KMS-11 (cell line): ENCODE measurements around the gene RGL3.

Experiments used
- H2AFZ ChIP-seq: fragments of 200-600 bp; sonication (generic); 2 replicates; pipeline ENCODE4 v1.6.1; 2016; ENCODE audit warnings: antibody characterized with exemption, mixed run types, low read depth
- H3K27ac ChIP-seq: fragments of 200-600 bp; sonication (generic); 2 replicates; pipeline ENCODE4 v1.6.1; 2016; ENCODE audit warnings: mild to moderate bottlenecking, mixed run types
- H3K27me3 ChIP-seq: fragments of 200-600 bp; sonication (generic); 2 replicates; pipeline ENCODE4 v1.6.1; 2017; ENCODE audit warnings: mild to moderate bottlenecking, low read depth, mixed run types, moderate library complexity; ENCODE audit not compliant: insufficient read depth
- H3K36me3 ChIP-seq: fragments of 200-600 bp; sonication (generic); 2 replicates; pipeline ENCODE4 v1.6.1; 2017; ENCODE audit warnings: mild to moderate bottlenecking, mixed run types; ENCODE audit not compliant: insufficient read depth
- H3K4me1 ChIP-seq: fragments of 200-600 bp; sonication (generic); 2 replicates; pipeline ENCODE4 v1.6.1; 2016; ENCODE audit warnings: mild to moderate bottlenecking, low read depth, mixed run types; ENCODE audit not compliant: poor library complexity, severe bottlenecking
- H3K4me2 ChIP-seq: fragments of 200-600 bp; sonication (generic); 2 replicates; pipeline ENCODE4 v1.7.0; 2016; ENCODE audit warnings: mild to moderate bottlenecking, mixed run types
- H3K4me3 ChIP-seq: fragments of 200-600 bp; sonication (generic); IDR thresholded peaks from 2 replicates; pipeline ENCODE4 v1.6.1; 2017; ENCODE audit warnings: low read depth, low read length, mixed read lengths; ENCODE audit not compliant: insufficient read depth
- H3K79me2 ChIP-seq: fragments of 200-600 bp; sonication (generic); 2 replicates; pipeline ENCODE4 v1.6.1; 2016; ENCODE audit warnings: low read depth, mixed run types; ENCODE audit not compliant: insufficient read depth
- H3K9ac ChIP-seq: fragments of 200-600 bp; sonication (generic); 2 replicates; pipeline ENCODE4 v1.6.1; 2016; ENCODE audit warnings: mild to moderate bottlenecking, mixed run types
- H4K20me1 ChIP-seq: fragments of 200-600 bp; sonication (generic); 2 replicates; pipeline ENCODE4 v1.6.1; 2016; ENCODE audit warnings: mild to moderate bottlenecking, mixed run types; ENCODE audit not compliant: insufficient read depth
- TF ChIP-seq, protein P1 (sequence below): fragments of 200-600 bp; sonication (generic); conservative IDR thresholded peaks from 2 replicates; pipeline ENCODE4 v1.6.1; 2017; ENCODE audit warnings: low read depth, mild to moderate bottlenecking, antibody characterized with exemption, low read length, moderate library complexity, mixed read lengths

RGL3 gene

DNA sequence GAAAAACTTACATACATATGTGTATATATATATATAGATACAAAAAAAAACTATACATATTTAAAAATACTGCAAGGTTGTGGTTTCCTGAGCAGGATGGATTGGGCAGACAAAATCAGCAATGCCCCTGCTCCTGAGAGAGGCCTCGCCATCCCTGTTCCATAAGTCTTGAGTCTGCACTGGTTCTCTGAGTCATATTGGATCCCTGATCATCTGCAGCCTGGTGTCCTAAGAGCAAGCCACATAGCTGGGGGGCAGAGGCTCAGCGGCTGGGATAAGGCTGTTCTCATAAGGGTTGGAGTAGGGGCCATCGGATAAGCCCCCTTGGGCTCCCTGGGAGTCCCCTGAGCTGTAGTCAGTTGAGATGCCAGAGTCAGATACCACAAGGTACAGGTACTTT lies 41.4 kb downstream of the RGL3 start:
- Histone ChIP-seq H3K79me2 (no peaks in the 10 kb centered on the region), H3K9ac (no peak overlapping the region), H3K4me1 (peaks cover 34% of the 10 kb centered on the region), H3K4me3 (no peak overlapping the region), H3K4me2 (no peak overlapping the region), H3K36me3 (no peaks in the 10 kb centered on the region), H2AFZ (no peak overlapping the region), H4K20me1 (no peaks in the 10 kb centered on the region), H3K27ac (no peak overlapping the region), H3K27me3 (no peaks in the 10 kb centered on the region)
- TF ChIP-seq, protein P1, sequence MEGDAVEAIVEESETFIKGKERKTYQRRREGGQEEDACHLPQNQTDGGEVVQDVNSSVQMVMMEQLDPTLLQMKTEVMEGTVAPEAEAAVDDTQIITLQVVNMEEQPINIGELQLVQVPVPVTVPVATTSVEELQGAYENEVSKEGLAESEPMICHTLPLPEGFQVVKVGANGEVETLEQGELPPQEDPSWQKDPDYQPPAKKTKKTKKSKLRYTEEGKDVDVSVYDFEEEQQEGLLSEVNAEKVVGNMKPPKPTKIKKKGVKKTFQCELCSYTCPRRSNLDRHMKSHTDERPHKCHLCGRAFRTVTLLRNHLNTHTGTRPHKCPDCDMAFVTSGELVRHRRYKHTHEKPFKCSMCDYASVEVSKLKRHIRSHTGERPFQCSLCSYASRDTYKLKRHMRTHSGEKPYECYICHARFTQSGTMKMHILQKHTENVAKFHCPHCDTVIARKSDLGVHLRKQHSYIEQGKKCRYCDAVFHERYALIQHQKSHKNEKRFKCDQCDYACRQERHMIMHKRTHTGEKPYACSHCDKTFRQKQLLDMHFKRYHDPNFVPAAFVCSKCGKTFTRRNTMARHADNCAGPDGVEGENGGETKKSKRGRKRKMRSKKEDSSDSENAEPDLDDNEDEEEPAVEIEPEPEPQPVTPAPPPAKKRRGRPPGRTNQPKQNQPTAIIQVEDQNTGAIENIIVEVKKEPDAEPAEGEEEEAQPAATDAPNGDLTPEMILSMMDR: no peak

DNA sequence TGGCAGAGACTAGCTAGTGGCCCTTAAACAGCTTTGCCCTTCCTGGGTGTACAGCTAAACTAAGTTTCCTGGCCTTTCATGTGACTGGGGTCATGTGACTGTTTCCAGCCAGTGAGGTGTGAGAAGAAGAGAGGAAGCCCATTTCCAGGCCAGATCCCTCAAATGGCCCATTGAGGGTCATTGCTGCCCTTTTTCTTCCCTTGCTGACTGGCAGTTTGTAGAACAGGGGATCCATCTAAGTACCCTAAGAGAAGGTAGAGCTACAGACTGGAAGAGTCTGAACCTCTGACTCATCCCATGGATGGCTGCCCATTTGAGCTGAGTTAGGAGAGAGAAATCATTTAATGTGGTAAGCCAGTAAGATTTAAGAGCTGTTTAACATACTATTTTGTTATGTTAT lies 41.9 kb downstream of the RGL3 start:
- H3K27me3 ChIP-seq: no peaks in the 10 kb centered on the region
- H3K4me1 ChIP-seq: peaks cover 31% of the 10 kb centered on the region
- no peak overlapping the region for H3K9ac ChIP-seq
- no peak overlapping the region for H3K4me3 ChIP-seq
- H3K27ac ChIP-seq: no peak overlapping the region
- no peaks in the 10 kb centered on the region for H3K79me2 ChIP-seq
- H2AFZ ChIP-seq: no peak overlapping the region
- TF ChIP-seq, protein P1: no peak
- no peaks in the 10 kb centered on the region for H3K36me3 ChIP-seq
- no peaks in the 10 kb centered on the region for H4K20me1 ChIP-seq
- 0 out of 2 replicates have a peak overlapping the region, but pooled peaks have one; percentile 26 for H3K4me2 ChIP-seq

DNA sequence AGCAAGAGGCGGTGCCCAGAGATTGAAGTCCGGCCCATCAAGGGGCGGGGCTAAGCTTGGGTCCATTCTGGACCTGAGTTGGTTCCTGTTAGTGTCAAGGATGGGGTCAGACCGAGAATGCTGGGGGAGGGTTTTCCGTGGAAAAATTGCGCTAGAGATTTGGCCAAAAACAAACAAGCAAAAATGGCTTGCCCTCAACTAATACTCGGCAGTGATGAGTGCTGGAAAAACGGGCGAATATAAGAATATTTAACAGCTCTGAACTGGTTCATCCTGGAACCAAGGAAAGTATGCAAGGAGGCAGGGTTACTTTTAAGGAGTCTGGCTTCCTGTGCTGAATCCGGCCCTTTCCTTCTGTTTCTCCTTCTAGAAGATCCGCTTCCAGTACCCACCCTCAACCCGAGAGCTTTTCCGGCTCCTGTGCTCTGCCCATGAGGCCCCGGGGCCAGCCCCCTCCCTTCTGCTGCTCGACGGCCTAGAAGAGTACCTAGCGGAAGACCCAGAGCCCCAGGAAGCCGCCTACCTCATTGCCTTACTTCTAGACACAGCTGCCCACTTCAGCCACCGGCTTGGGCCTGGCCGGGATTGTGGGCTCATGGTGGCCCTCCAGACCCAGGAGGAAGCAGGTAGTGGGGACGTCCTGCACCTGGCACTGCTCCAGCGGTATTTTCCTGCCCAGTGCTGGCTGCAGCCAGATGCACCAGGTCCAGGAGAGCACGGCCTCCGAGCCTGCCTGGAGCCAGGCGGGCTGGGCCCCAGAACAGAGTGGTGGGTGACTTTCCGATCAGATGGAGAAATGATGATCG lies 43.8 kb downstream of the RGL3 start:
- Histone ChIP-seq H3K9ac (no peak overlapping the region), H2AFZ (peak overlapping the region; percentile 32; the same call in 1 of the 2 replicates), H3K4me3 (no peak overlapping the region), H3K4me1 (peaks cover 27% of the 10 kb centered on the region), H4K20me1 (no peaks in the 10 kb centered on the region), H3K27ac (peak overlapping the region; percentile 9; the same call in 1 of the 2 replicates), H3K79me2 (no peaks in the 10 kb centered on the region), H3K4me2 (peak overlapping the region; percentile 31), H3K27me3 (no peaks in the 10 kb centered on the region), H3K36me3 (no peaks in the 10 kb centered on the region)
- TF ChIP-seq, protein P1: no peak

DNA sequence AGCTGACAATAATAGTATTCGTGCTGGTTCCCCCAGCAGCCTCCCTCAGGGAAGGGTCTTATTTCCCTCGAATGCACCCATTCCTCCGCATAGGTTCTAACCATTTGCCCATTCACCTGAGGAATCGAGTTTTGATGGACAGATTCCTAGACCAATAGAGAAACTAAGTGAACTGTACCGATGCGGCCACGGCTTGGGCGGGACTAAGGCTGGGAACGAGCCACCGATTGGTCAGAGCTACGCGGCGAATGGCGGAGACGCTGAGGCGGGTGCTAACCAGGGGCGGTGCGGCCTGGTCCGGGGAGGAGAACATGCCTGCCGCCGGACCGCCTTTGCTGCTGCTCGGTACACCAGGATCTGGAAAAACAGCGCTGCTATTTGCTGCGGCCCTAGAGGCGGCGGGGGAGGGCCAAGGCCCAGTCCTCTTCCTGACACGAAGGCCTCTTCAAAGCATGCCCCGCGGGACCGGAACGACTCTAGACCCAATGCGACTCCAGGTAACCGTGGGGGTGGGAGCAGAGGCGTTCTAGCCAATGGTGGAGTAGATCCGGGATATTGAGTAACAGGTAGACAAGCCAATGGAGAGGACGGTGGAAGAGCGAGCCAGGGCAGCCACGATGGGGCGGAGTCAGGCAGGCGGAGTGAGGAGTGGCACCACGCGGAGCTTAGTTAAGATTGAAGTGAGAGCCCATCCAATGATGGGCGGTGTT lies 44.5 kb downstream of the RGL3 start, which contains the start of gene SWSAP1:
SWSAP1 (plus strand) TSS at position 234 of the 710 bp plus-strand sequence; CDS start at position 249, 15 bp downstream.
- Histone ChIP-seq H3K4me2 (peak within 1 kb of the TSS; percentile 79), H3K27ac (peak within 1 kb of the TSS; percentile 70), H3K27me3 (no peaks in the 10 kb centered on the region), H3K4me1 (peaks cover 21% of the 10 kb centered on the region), H3K79me2 (no peaks in the 10 kb centered on the region), H2AFZ (peak within 1 kb of the TSS; percentile 58), H3K4me3 (no peak within 1 kb of the TSS), H3K9ac (peak within 1 kb of the TSS; percentile 76), H4K20me1 (no peaks in the 10 kb centered on the region), H3K36me3 (no peaks in the 10 kb centered on the region)
- TF ChIP-seq, protein P1: no peak
